GM12878 (cell line): ENCODE data around the gene HK3. TPM values are rescaled to one million over a fixed set of nuclear protein-coding genes. Genes with fewer than 3 reads are reported as not detected.

Experiments
- ATAC-seq: fragments of 200-7000 bp; cut with Tn5 transposase; 3 replicates; pipeline ENCODE4 v1.9.1; 2020; ENCODE audit warnings: mild to moderate bottlenecking, moderate library complexity
- BruUV-seq: library from RNA; stranded (reverse); fragments of 400-500 nt; replicated peaks from 2 replicates; lab custom pipeline; 2021; lab: Mats Ljungman, UMichigan
- CTCF ChIA-PET: fragments of 300-600 bp; sonication (Branson Sonifier 250); formaldehyde crosslinking; extraction: SDS; loops from one replicate; lab custom pipeline; 2021; ENCODE audit warnings: inconsistent platforms; lab: Yijun Ruan, JAX
- POLR2A ChIA-PET: fragments of 350-600 bp; formaldehyde crosslinking; extraction: SDS; loops from one replicate; lab custom pipeline; 2021; ENCODE audit warnings: inconsistent platforms; lab: Charles Lee
- RAD21 ChIA-PET: fragments of 300-600 bp; sonication (Branson Sonifier 250); formaldehyde crosslinking; loops from one replicate; lab custom pipeline; 2023; ENCODE audit warnings: antibody characterized with exemption; ENCODE audit not compliant: unreplicated experiment; lab: Charles Lee
- SMC1A ChIA-PET: fragments of 300-600 bp; sonication (Branson Sonifier 250); formaldehyde crosslinking; loops from one replicate; lab custom pipeline; 2023; ENCODE audit not compliant: unreplicated experiment, uncharacterized antibody; lab: Charles Lee
- DNase-seq: peaks from one replicate; pipeline ENCODE4 v3.0.0-alpha.2; 2011; ENCODE audit warnings: low read depth, low spot score
- FAIRE-seq: peaks from 3 replicates; lab custom pipeline; 2011; peaks lifted over from hg19 to GRCh38; lab: Jason Lieb, UNC
- H2AFZ ChIP-seq: 2 replicates; pipeline ENCODE4 v1.6.0; 2011; ENCODE audit warnings: low read depth, low read length, control low read depth; ENCODE audit not compliant: control insufficient read depth
- H3K27ac ChIP-seq: 2 replicates; pipeline ENCODE4 v1.5.1; 2011; ENCODE audit warnings: control low read depth; ENCODE audit not compliant: control insufficient read depth, insufficient read depth
- H3K27me3 ChIP-seq, 2 experiments: replicated peaks in 1 of 2; 2 replicates each; pipeline versions ENCODE4 v1.6.0 to v1.6.1; 2011; ENCODE audit warnings: low read length in 1 of 2; ENCODE audit not compliant: control insufficient read depth in 2 of 2, insufficient read depth in 2 of 2
- H3K36me3 ChIP-seq, 2 experiments: 2 replicates each; pipeline ENCODE4 v1.5.1; 2011; ENCODE audit warnings: low read length in 1 of 2; ENCODE audit not compliant: control insufficient read depth in 2 of 2, insufficient read depth in 2 of 2
- H3K4me1 ChIP-seq: 2 replicates; pipeline ENCODE4 v1.6.1; 2011; ENCODE audit warnings: mild to moderate bottlenecking, low read length, moderate library complexity, mixed read lengths; ENCODE audit not compliant: control insufficient read depth, insufficient read depth
- H3K4me2 ChIP-seq: 2 replicates; pipeline ENCODE4 v1.6.0; 2011; ENCODE audit warnings: control low read depth; ENCODE audit not compliant: control insufficient read depth, insufficient read depth
- H3K4me3 ChIP-seq: fragments of 200-600 bp; sonication (generic); 2 replicates; pipeline ENCODE4 v1.5.1; 2016
- H3K79me2 ChIP-seq: 2 replicates; pipeline ENCODE4 v1.6.0; 2011; ENCODE audit warnings: low read length; ENCODE audit not compliant: control insufficient read depth, insufficient read depth
- H3K9ac ChIP-seq: 2 replicates; pipeline ENCODE4 v1.8.0; 2011; ENCODE audit warnings: low read length, control low read depth, mixed read lengths; ENCODE audit not compliant: control insufficient read depth, insufficient read depth
- H3K9me3 ChIP-seq: replicated peaks from 3 replicates; pipeline ENCODE4 v1.5.1; 2011; ENCODE audit warnings: mild to moderate bottlenecking, low read length; ENCODE audit not compliant: control insufficient read depth, insufficient read depth
- H4K20me1 ChIP-seq: 2 replicates; pipeline ENCODE4 v1.6.0; 2011; ENCODE audit not compliant: control insufficient read depth, insufficient read depth
- BCL11A ChIP-seq: IDR thresholded peaks from 2 replicates; pipeline ENCODE4 v1.6.1; 2011; ENCODE audit warnings: low read depth, low read length
- IKZF2 ChIP-seq, 2 experiments: fragments of 450-650 bp; IDR thresholded peaks; 2 replicates each; pipeline ENCODE4 v1.6.1; 2017; ENCODE audit warnings: mild to moderate bottlenecking in 2 of 2, moderate library complexity in 2 of 2
- PBX3 ChIP-seq: IDR thresholded peaks from 2 replicates; pipeline ENCODE4 v1.6.1; 2011; ENCODE audit warnings: mild to moderate bottlenecking, low read depth, low read length, moderate library complexity; ENCODE audit not compliant: insufficient replicate concordance
- RAD51 ChIP-seq: fragments of 450-650 bp; IDR thresholded peaks from 2 replicates; pipeline ENCODE4 v1.6.1; 2016; ENCODE audit warnings: moderate library complexity, mild to moderate bottlenecking, inconsistent platforms
- SMC3 ChIP-seq: IDR thresholded peaks from 2 replicates; pipeline ENCODE4 v1.6.1; 2011; ENCODE audit warnings: low read length, improper control_type of control experiment, borderline replicate concordance
- YY1 ChIP-seq: IDR thresholded peaks from 2 replicates; pipeline ENCODE4 v1.6.1; 2011; ENCODE audit warnings: low read depth, mild to moderate bottlenecking, low read length
- ZNF592 ChIP-seq: fragments of 450-650 bp; IDR thresholded peaks from 2 replicates; pipeline ENCODE4 v1.6.1; 2017; ENCODE audit warnings: mild to moderate bottlenecking, moderate library complexity
- WGBS: methylation state at CpG from one replicate; pipeline ENCODE4 v1.1.6; 2016; ENCODE audit warnings: low lambda C conversion rate; ENCODE audit not compliant: insufficient replicate concordance, insufficient coverage; ENCODE audit errors: missing lambda C conversion rate; 5-methylcytosine and 5-hydroxymethylcytosine counted together
- in situ Hi-C: fragments of 300-500 bp; cut with MboI; formaldehyde crosslinking; loops from 9 replicates; pipeline ENCODE4 v1.14.3; 2018; ENCODE audit warnings: mixed read lengths
- intact Hi-C: fragments of 100-400 bp; cut with micrococcal nuclease; formaldehyde crosslinking; loops from one replicate; pipeline ENCODE4 v1.14.2; 2022; ENCODE audit not compliant: unreplicated experiment
- polyA plus RNA-seq, 11 experiments: library from polyadenylated mRNA; depleted of rRNA in 4 of 11; unstranded in 6 of 11; stranded (reverse) in 5 of 11; fragments of >200 nt; fragmentation: Nextera tagmentation in 4 of 11; fragmentation: Illumina TruSeq in 1 of 11; extraction: Ambion mirVana in 4 of 11; extraction: Trizol in 1 of 11; gene quantifications; 1 replicate in 1 of 11; 2 replicates in 10 of 11; pipeline versions ENCODE4 v1.2.1 to v1.2.3, GENCODE V29; 2011 to 2016; ENCODE audit warnings: inconsistent platforms in 2 of 11, missing spikeins in 2 of 11, low read depth in 1 of 11
- total RNA-seq, 4 experiments: library from RNA; depleted of rRNA in 3 of 4; stranded (reverse); fragments of >200 nt in 3 of 4; fragmentation: Illumina TruSeq in 1 of 4; extraction: Trizol in 1 of 4; gene quantifications; 2 replicates each; pipeline versions ENCODE4 v1.2.1 to v1.2.3, GENCODE V29; 2013 to 2021
- TF ChIP-seq, protein P1 (sequence below): IDR thresholded peaks from 2 replicates; pipeline ENCODE4 v1.6.1; 2012; ENCODE audit warnings: improper control_type of control experiment, low read depth, low read length; ENCODE audit not compliant: insufficient replicate concordance

The HK3 gene
- total and polyA plus RNA-seq, 10 of the 15 experiments (the other 5 are each of a cell fraction or from before 2014, with no cell fraction given), result 0.13 to 1.3 (median 0.26) TPM; not detected in 4

GRCh38 chr5:176878463-176878862, 20.7 kb downstream of the HK3 start (continued):
- TF ChIP-seq ZNF592, result no peak
- no peak for TF ChIP-seq BCL11A

DNA sequence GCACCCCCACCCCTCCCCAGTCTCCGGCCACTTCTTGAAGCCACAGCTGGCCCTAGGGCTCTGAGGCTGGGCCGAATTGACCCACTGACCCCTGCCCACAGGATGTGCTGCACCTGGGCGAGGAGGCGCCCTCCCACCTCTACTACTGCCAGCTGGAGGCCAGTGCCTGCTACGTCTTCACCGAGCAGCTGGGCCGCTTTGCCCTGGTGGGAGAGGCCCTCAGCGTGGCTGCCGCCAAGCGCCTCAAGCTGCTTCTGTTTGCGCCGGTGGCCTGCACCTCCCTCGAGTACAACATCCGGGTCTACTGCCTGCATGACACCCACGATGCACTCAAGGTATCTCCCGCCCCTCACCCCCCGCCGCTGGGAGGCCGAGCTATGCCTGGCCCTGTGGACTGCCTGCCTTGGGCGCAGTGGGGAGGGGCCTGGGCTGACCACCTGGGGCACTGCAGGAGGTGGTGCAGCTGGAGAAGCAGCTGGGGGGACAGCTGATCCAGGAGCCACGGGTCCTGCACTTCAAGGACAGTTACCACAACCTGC, 21.3 kb downstream of the HK3 start:
- Histone ChIP-seq H2AFZ (no peak overlapping the region), H3K36me3 (no peaks in the 10 kb centered on the region), H3K4me1 (no peaks in the 10 kb centered on the region), H4K20me1 (no peaks in the 10 kb centered on the region), H3K9me3 (no peaks in the 10 kb centered on the region; the same call in 2 of the 3 replicates), H3K27ac (no peak overlapping the region), H3K27me3 (peaks cover 0 to 4% of the 10 kb centered on the region in 2 experiments; a peak in 3 of 4 replicates), H3K9ac (no peak overlapping the region), H3K79me2 (no peaks in the 10 kb centered on the region), H3K4me2 (no peak overlapping the region), H3K4me3 (no peak overlapping the region)
- DNase-seq (no peak), FAIRE-seq (no peak), ATAC-seq (no peak)
- BruUV-seq, result no TSS peak
- intact Hi-C loops (no loop called here), in situ Hi-C loops (no loop called here)
- ChIA-PET CTCF (no interaction called here), SMC1A (no interaction called here), POLR2A (no interaction called here), RAD21 (interaction anchor here (0.6 kb wide), 1 partner anchor 231 kb away, joined by 3 read pairs; the partner anchor contains the start of gene TSPAN17)
- 52% methylated on average over 21 of the region's 21 CpGs for WGBS
- TF ChIP-seq PBX3, result no peak
- TF ChIP-seq, protein P1, sequence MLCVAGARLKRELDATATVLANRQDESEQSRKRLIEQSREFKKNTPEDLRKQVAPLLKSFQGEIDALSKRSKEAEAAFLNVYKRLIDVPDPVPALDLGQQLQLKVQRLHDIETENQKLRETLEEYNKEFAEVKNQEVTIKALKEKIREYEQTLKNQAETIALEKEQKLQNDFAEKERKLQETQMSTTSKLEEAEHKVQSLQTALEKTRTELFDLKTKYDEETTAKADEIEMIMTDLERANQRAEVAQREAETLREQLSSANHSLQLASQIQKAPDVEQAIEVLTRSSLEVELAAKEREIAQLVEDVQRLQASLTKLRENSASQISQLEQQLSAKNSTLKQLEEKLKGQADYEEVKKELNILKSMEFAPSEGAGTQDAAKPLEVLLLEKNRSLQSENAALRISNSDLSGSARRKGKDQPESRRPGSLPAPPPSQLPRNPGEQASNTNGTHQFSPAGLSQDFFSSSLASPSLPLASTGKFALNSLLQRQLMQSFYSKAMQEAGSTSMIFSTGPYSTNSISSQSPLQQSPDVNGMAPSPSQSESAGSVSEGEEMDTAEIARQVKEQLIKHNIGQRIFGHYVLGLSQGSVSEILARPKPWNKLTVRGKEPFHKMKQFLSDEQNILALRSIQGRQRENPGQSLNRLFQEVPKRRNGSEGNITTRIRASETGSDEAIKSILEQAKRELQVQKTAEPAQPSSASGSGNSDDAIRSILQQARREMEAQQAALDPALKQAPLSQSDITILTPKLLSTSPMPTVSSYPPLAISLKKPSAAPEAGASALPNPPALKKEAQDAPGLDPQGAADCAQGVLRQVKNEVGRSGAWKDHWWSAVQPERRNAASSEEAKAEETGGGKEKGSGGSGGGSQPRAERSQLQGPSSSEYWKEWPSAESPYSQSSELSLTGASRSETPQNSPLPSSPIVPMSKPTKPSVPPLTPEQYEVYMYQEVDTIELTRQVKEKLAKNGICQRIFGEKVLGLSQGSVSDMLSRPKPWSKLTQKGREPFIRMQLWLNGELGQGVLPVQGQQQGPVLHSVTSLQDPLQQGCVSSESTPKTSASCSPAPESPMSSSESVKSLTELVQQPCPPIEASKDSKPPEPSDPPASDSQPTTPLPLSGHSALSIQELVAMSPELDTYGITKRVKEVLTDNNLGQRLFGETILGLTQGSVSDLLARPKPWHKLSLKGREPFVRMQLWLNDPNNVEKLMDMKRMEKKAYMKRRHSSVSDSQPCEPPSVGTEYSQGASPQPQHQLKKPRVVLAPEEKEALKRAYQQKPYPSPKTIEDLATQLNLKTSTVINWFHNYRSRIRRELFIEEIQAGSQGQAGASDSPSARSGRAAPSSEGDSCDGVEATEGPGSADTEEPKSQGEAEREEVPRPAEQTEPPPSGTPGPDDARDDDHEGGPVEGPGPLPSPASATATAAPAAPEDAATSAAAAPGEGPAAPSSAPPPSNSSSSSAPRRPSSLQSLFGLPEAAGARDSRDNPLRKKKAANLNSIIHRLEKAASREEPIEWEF, result no peak
- no peak for TF ChIP-seq YY1
- TF ChIP-seq RAD51, result no peak
- no peak for TF ChIP-seq SMC3
- no peak for TF ChIP-seq IKZF2 (IDR thresholded peaks at IDR 0.05)
